Tongue (tissue), 2 donors: Measurements from ENCODE around the gene TRABD2B. TPM values are rescaled to one million over a fixed set of nuclear protein-coding genes. Genes with fewer than 3 reads are reported as not detected.
A peak's percentile ranks its signal among the peaks of the same experiment; 100 is the strongest.

Experiments used
- DNase-seq: peaks from one replicate; pipeline ENCODE4 v3.0.0-alpha.2; 2015
- total RNA-seq: library from RNA; depleted of rRNA; stranded (reverse); fragments of >200 nt; gene quantifications from one replicate; pipeline ENCODE4 v1.2.3, GENCODE V29; 2014

TRABD2B gene
- total RNA-seq, 1 donor from 2014 or later = 1.5 TPM

DNA sequence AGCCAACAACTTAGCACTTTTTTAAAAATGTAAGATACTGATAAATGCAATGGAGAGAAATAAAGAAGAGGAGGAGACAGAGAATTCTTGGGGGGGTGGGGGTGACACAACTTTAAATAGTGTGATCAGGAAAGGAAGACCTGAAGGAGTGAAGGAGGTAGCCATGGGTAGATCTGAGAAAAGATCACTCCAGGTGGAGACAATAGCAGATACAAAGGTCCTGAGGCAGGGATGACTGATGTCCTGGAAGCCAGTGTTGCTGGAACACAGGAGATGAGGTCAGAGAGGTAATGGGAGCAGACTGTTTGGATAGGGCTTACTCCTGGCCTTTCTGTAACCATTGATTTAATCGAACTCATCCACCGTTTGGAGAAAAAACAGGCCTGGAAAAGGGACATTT lies 24.6 kb upstream of the TRABD2B start:
- no peak for DNase-seq

DNA sequence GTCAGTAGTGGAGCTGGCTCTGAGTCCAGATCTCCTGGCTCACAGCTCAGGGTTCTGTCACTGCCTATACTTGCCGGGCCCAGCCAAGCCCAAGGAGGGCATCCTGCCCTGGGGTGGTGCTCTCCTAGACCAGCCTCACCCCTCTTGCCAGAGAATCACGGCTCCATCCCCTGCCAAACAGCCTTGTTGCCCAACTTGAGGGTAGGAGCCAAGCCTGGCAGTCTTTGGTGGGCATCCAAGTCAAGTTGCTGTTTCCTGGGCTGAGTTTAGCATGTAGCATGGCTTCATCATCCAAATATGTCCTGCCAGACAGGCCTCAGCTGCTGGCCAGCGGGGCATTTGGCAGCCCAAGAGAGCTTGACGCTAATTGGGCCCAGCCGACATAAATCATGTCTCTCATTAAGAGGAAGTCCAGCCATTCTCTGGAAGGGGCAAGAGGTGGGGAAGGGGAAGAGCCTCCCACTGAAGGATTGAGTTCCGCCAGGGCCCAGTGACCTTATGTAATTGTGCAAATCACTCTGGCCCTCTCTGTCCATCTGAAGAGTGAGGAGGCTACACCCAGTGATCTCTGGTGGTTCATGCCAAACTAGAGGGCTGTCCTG lies 22.6 kb upstream of the TRABD2B start:
- peak; percentile 66 for DNase-seq

DNA sequence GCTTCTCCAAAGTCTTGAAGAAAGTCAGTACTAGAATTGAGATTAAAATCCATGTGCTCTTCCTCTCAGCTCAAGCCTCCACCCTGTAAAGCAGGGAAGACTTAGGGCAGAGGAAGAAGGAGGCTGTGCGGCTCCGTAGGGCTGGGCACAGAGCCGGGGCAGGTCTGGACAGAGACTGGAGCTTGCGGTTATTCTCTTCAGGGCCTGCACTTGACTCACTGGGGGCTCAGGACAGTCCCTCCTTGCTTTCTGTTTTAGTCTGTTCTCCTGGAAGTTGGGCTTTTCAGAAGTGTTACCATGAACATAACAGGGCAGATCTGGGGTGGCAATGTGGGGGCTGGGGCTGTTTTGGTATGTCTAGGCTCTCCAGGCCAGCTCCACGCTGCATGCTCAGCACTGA lies 21.6 kb upstream of the TRABD2B start:
- DNase-seq = no peak

GRCh38 chr1:48017716-48018115 lies 20.5 kb upstream of the TRABD2B start:
- no peak for DNase-seq

GRCh38 chr1:48016515-48016914 lies 19.3 kb upstream of the TRABD2B start:
- DNase-seq = peak; percentile 35

DNA sequence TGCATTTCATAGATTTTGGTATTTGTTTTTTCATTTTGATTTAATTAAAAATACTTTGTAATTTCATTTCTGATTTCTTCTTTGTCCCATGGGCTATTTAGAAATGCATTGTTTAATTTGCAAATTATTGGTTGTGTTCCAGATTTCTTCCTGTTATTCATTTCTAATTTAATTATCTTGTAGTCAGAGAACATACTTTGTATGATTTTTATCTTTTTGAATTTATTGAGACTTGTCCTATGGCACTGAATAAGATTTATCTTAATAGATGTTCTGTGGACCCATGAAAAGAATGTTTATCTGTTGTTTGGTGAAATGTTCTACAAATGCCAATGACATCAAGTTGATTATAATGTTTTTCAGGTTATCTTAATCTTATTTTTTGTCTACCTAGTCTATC lies 16.1 kb upstream of the TRABD2B start:
- no peak for DNase-seq

DNA sequence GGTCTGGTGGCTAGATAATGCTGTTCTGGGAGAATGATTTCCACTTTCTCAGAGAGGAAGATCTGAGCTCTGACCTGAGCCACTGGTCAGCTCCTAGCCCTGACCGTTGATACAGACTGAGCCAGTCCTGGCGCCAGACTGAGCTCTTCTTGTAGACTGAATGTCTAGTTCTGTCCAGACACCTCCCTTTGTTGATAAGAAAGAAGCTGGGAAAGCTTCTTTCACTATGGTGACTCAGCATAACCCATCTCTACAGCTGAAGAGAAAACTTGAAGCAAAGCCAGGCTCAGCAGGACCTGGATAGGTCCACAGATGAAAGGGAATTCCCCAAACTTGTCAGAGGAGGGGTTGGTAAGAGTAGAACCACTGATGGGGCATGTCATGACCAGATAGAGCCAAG lies 9.9 kb upstream of the TRABD2B start:
- DNase-seq = no peak

GRCh38 chr1:48006264-48006663 lies 9.1 kb upstream of the TRABD2B start:
- DNase-seq = no peak

DNA sequence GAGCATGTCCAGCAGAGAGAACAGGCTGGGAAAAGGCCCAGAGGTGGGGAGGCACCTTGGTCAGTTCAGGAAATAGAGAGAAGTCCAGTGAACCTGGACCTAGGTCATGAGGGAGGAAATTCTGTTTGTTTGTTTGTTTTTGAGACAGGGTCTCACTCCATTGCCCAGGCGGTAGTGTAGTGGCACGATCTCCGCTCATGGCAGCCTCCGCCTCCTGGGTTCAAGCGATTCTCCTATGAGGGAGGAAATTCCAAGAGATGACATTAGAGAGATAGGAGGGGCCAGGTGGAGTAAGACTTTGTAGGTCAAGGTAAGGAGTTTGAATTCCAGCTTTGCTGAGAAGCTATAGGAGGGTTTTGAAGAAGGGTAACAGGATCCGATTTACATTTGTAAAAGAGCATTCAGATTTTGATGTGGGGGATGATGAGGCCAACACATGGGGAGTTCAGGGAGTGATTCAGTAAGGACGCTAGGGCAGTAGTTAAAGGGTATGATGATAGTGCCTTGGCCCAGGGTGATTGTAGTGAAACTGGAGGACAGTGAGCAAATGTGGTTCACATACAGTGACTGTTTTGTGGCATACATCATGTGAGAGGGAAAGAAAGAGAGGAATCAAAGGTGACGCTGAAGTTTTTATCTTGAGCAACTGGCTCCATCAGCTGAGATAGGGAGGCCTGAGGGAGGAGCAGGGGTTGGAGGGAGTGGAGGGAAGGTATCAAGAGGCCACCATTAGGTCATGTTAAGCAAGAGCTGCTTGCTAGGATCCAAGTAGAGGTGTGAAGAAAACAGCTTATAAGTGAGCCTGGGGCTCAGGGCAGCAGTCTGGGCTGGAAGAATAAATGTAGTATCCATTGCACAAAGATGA lies 8.3 kb upstream of the TRABD2B start:
- no peak for DNase-seq

DNA sequence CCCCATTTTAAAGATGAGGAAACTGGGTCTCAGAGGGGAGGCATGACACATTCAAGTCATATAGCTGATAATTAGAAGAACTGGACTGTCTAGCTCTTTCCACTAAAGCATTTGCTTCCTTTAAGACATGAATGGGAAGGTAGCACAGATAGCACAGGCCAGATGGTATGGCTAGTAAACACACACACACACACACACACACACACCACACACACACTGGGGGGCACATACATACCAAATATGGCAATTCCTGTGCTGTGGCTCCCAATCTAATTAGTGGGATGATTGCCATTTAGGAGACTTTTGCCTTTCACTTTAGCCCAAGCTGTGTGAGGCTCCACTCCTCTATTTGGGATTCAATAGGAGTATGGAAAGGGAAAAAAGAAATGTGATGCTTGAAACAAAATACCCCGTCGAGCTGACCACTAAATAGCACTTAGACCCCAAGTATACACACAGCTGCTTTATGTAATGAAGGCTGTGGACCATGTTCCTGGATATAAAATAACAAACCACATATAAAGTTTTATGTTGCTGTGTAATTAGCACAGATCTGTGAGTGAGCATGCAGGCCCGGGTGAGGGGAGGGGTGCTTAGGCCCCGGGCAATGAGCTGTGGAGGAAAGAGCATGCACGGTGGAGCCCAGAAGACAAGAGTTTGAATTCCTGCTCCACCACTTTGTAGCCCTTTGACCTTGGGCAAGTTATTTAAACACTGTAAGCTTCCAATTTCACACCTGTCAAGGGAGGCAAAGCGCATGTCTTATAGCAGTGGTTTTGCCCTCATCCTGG lies 6.8 kb upstream of the TRABD2B start:
- peak; percentile 26 for DNase-seq

DNA sequence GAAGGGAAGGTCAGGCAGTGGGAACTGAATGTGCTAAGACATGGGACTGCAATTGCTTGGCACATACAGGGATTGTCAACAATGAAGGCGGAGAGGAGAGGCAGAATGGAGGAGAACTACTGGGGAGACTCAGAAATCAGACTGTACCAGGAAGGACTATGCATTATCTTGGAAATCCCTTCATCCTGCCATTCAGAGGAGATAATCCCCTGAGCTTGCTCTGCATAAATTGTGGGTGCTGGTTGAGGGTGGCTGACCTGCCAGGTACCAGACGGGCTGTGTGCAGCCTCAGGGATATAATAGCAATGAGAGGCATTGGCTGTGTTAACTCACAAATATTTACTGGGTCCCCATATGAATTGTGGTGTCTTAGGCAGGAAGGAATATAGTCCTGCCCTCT lies 5.0 kb upstream of the TRABD2B start:
- no peak for DNase-seq

- DNase-seq = no peak
Measured at GRCh38 chr1:48001696-48002095, 4.5 kb upstream of the TRABD2B start.

DNA sequence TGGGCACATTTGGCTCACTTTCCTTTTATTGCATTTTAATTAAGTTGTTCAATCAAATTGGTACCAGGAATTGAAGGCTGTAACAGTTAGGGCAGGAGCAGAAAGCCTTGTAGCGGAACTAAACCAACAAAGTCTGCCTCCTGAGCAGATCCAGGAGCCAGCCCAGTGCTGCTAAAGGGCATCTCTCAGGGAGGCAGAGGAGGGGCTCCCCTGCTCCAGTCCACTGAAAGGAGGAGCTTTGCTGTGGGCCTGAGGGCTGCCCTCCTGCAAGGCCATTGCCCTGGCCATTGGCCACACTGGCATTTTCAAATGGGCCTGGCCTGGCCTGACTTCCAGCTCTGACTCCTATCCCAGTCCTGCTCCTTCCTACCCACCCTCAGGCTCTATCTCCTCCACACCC lies 3.7 kb upstream of the TRABD2B start:
- DNase-seq = no peak

DNA sequence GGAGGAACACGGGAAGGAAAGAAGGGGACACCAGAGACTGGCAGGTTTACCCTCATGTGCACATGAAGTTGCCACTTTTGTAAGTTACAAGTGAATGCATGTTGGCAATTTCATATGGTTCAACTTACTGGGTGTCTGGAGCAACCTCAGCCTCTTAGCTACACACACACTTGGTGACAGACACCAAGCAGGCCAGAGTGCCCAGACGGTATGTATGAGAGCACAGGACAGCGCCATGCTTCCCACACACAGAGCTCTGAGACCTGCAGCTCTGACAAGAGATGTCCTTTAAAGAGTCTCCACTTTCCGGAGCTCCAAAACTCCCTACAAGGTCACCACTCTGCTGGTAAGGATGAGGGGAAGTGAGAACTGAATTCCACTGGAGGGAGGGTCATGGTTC lies 1.9 kb upstream of the TRABD2B start:
- DNase-seq = no peak

DNA sequence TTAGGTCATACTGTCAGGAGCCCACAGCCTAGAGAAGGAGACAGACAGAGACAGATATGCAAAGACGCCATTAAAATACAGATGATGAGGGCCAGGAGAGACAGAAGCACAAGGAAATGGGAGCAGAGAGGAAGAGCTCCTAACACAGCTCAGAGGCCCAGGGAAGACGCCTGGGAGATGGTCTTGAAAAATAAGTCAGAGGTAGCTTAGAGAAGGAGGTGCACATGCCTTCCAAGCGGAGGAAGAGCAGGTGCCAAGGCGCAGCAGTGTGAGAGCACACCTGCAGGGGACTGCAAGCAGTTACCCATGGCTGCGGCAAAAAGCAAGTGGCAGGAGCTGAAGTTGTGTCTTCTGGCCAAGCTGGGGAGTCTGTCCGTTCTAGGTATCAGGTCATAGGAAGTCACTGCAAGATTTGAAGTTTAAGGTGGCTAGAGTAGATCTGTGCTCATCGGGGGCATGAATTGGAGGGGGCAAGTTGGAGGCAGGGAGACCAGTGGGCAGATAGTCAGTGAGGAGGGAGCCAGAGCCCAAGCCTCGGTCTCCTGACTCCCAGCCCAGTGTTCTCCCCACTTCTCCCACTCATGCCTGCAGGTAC lies 1.3 kb upstream of the TRABD2B start:
- DNase-seq = no peak

GRCh38 chr1:47996406-47997226 lies 569 bp downstream of the TRABD2B start:
- peak; percentile 48 for DNase-seq

- no peak for DNase-seq
Measured at GRCh38 chr1:47996060-47996405, 1.2 kb downstream of the TRABD2B start.

GRCh38 chr1:47995306-47996050 lies 1.7 kb downstream of the TRABD2B start:
- peak; percentile 34 for DNase-seq

GRCh38 chr1:47993881-47994625 lies 3.1 kb downstream of the TRABD2B start:
- no peak for DNase-seq

- DNase-seq = no peak
Measured at GRCh38 chr1:47993416-47993740, 3.8 kb downstream of the TRABD2B start.
